ENCODE measurements around the gene GJA1.
A peak's percentile ranks its signal among the peaks of the same experiment; 100 is the strongest.
"Not testable (repeated sequence)": the region's sequence is repeated elsewhere in the genome, so short reads cannot be mapped to it uniquely, and the experiment has no call there.

GJA1 gene

DNA sequence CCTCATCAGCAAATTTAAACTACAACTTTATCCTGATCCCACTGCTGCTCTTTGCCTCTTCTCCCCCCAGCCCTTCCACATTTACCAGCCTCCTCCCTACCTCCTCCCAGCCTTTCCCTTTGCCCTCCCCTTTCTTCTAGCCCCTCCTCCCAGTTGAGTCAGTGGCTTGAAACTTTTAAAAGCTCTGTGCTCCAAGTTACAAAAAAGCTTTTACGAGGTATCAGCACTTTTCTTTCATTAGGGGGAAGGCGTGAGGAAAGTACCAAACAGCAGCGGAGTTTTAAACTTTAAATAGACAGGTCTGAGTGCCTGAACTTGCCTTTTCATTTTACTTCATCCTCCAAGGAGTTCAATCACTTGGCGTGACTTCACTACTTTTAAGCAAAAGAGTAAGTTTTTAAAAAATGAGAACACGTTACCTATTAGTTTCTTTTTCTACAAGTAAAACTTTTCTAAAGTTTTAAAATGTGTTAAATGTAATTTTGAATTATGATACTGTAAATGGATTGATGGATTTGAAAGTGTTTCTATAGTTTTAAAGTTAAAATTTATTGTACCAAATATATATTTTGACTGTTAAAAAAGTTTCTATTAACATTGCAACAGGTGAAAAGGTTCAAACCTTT, at the start of gene GJA1:
GJA1 (plus strand) TSS at position 203 of the 626 bp plus-strand sequence. CDS start 11,202 bp downstream, outside the sequence.
- no peaks in the 10 kb centered on the region for H3K79me2 ChIP-seq
- no peak within 1 kb of the TSS for H3K9ac ChIP-seq
- H3K4me3 ChIP-seq (ENCODE audit: low read depth, low read length), result peak within 1 kb of the TSS; percentile 96
- H3K27ac ChIP-seq, result peak within 1 kb of the TSS; percentile 95
- H3K27me3 ChIP-seq (ENCODE audit: control insufficient read depth, insufficient read depth, low read length), result no peaks in the 10 kb centered on the region
- H3K4me2 ChIP-seq (ENCODE audit: low read length), result peak within 1 kb of the TSS; percentile 89
- no peaks in the 10 kb centered on the region for H3K9me3 ChIP-seq (ENCODE audit: control insufficient read depth, low read length)
- TF ChIP-seq, protein P1, sequence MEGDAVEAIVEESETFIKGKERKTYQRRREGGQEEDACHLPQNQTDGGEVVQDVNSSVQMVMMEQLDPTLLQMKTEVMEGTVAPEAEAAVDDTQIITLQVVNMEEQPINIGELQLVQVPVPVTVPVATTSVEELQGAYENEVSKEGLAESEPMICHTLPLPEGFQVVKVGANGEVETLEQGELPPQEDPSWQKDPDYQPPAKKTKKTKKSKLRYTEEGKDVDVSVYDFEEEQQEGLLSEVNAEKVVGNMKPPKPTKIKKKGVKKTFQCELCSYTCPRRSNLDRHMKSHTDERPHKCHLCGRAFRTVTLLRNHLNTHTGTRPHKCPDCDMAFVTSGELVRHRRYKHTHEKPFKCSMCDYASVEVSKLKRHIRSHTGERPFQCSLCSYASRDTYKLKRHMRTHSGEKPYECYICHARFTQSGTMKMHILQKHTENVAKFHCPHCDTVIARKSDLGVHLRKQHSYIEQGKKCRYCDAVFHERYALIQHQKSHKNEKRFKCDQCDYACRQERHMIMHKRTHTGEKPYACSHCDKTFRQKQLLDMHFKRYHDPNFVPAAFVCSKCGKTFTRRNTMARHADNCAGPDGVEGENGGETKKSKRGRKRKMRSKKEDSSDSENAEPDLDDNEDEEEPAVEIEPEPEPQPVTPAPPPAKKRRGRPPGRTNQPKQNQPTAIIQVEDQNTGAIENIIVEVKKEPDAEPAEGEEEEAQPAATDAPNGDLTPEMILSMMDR (IDR thresholded peaks at IDR 0.05), result no peak
- peak within 1 kb of the TSS; percentile 78 for H2AFZ ChIP-seq
- H3K4me1 ChIP-seq, result peaks cover 4% of the 10 kb centered on the region
- H3K36me3 ChIP-seq (ENCODE audit: control insufficient read depth, insufficient read depth, low read length), result no peaks in the 10 kb centered on the region

DNA sequence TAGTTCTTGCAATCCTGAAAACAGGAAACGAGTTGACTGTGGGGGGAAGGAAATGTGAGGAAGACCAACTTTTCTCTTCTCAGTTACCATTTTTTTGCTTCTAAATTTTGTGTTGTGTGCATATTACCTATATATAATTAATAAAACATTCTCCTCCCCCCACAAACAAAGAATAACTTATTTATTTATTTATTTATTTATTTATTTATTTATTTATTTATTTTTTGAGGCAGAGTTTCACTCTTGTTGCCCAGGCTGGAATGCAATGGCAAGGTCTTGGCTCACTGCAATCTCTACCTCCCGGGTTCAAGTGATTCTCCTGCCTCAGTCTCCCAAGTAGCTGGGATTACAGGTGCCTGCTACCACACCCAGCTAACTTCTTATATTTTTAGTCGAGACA, 48.9 kb upstream of the GJA1 start:
- H2AFZ ChIP-seq; H3K27ac ChIP-seq; H3K4me1 ChIP-seq; H3K4me2 ChIP-seq (ENCODE audit: low read length); H3K9ac ChIP-seq; H3K36me3 ChIP-seq (ENCODE audit: control insufficient read depth, insufficient read depth, low read length); H3K4me3 ChIP-seq (ENCODE audit: low read depth, low read length); H3K79me2 ChIP-seq; H3K9me3 ChIP-seq (ENCODE audit: control insufficient read depth, low read length); H3K27me3 ChIP-seq (ENCODE audit: control insufficient read depth, insufficient read depth, low read length): not testable (repeated sequence)

DNA sequence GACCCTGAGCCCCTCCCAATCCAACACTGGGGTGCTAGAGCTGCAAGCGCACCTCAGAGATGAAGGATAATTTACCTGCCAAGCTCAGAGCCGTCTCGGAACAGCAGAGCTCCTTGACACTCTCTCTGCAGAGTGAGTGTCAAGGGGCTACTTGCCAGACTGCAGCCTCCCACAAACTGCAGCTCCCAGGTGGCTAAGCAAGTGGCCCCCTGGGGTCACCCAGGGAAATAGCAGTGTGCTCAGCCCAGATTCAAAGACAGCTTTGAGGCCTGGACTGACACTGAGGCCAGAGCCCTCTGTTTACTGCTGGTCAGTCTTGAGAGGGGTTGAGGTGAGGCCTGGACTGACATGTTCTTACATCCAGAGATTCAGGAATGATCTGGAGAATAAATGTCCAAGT, 46.0 kb upstream of the GJA1 start:
- Histone ChIP-seq H3K9ac (no peak overlapping the region), H3K4me2 (ENCODE audit: low read length) (no peak overlapping the region), H3K4me1 (no peaks in the 10 kb centered on the region), H3K9me3 (ENCODE audit: control insufficient read depth, low read length) (no peaks in the 10 kb centered on the region), H3K79me2 (no peaks in the 10 kb centered on the region), H3K4me3 (ENCODE audit: low read depth, low read length) (no peak overlapping the region), H3K36me3 (ENCODE audit: control insufficient read depth, insufficient read depth, low read length) (no peaks in the 10 kb centered on the region), H3K27ac (no peak overlapping the region), H2AFZ (no peak overlapping the region), H3K27me3 (ENCODE audit: control insufficient read depth, insufficient read depth, low read length) (no peaks in the 10 kb centered on the region)
- TF ChIP-seq, protein P1 (IDR thresholded peaks at IDR 0.05), result no peak

DNA sequence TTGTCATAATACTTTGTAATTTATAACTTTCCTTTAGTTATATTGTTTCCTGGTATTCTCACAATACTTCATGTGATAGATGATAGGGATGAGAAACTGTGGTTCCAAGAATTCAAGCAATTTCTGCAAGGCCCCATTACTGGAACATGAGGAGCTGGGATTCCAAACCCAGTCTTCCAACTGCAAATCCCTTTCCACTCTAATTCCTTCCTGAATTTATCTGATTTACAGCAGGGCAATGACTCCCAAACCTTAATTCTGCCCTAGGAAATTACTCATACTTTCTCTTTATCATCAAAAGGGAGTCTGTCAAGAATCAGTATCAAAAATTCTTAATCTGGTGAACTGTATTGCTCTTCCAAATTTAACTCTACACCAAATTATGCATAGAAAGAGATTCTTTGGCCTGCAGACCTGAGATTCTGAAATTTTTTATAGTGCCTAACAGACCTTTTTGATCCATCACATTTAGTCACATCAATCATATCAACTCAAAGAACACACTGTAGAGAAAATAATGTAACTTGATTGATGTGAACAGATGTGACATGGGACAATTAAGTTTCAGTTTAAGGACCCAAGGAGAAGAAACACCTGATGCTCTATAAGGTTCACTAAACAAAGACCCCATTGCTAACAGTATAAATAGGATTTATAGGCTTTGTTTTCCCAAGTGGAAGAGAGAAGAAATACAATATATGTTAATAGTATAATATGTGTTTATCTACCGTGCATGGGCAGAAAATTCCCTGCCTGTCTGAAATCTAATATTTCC, 41.5 kb upstream of the GJA1 start:
- H3K79me2 ChIP-seq, result no peaks in the 10 kb centered on the region
- H3K9me3 ChIP-seq (ENCODE audit: control insufficient read depth, low read length), result no peaks in the 10 kb centered on the region
- no peak overlapping the region for H3K27ac ChIP-seq
- no peak overlapping the region for H3K4me3 ChIP-seq (ENCODE audit: low read depth, low read length)
- H3K36me3 ChIP-seq (ENCODE audit: control insufficient read depth, insufficient read depth, low read length), result no peaks in the 10 kb centered on the region
- no peaks in the 10 kb centered on the region for H3K27me3 ChIP-seq (ENCODE audit: control insufficient read depth, insufficient read depth, low read length)
- no peak overlapping the region for H3K4me2 ChIP-seq (ENCODE audit: low read length)
- no peaks in the 10 kb centered on the region for H3K4me1 ChIP-seq
- H3K9ac ChIP-seq, result no peak overlapping the region
- H2AFZ ChIP-seq, result no peak overlapping the region
- TF ChIP-seq, protein P1 (IDR thresholded peaks at IDR 0.05), result no peak

GRCh38 chr6:121395736-121396135, 39.7 kb upstream of the GJA1 start:
- TF ChIP-seq, protein P1 (IDR thresholded peaks at IDR 0.05), result no peak
- Histone ChIP-seq H3K4me1 (no peaks in the 10 kb centered on the region), H3K4me2 (ENCODE audit: low read length) (no peak overlapping the region), H3K79me2 (no peaks in the 10 kb centered on the region), H3K27me3 (ENCODE audit: control insufficient read depth, insufficient read depth, low read length) (no peaks in the 10 kb centered on the region), H3K9ac (no peak overlapping the region), H3K36me3 (ENCODE audit: control insufficient read depth, insufficient read depth, low read length) (no peaks in the 10 kb centered on the region), H3K9me3 (ENCODE audit: control insufficient read depth, low read length) (no peaks in the 10 kb centered on the region), H3K27ac (no peak overlapping the region), H2AFZ (no peak overlapping the region), H3K4me3 (ENCODE audit: low read depth, low read length) (no peak overlapping the region)

GRCh38 chr6:121397188-121397587, 38.3 kb upstream of the GJA1 start:
- H3K4me3 ChIP-seq (ENCODE audit: low read depth, low read length); H2AFZ ChIP-seq; H3K4me1 ChIP-seq; H3K27ac ChIP-seq; H3K9me3 ChIP-seq (ENCODE audit: control insufficient read depth, low read length); H3K27me3 ChIP-seq (ENCODE audit: control insufficient read depth, insufficient read depth, low read length); H3K79me2 ChIP-seq; H3K36me3 ChIP-seq (ENCODE audit: control insufficient read depth, insufficient read depth, low read length); H3K9ac ChIP-seq; H3K4me2 ChIP-seq (ENCODE audit: low read length): not testable (repeated sequence)

All from parathyroid adenoma (tissue), 2 donors.